HTR-8/SVneo (cell line): ENCODE data around the gene TCF4.

Experiments used
- DNase-seq: peaks from one replicate; pipeline ENCODE4 v3.0.0; 2011; ENCODE audit warnings: low spot score, mixed read lengths; ENCODE audit not compliant: insufficient read length
- FAIRE-seq: peaks from 2 replicates; lab custom pipeline; 2011; peaks lifted over from hg19 to GRCh38; lab: Jason Lieb, UNC

Gene TCF4

GRCh38 chr18:55452123-55452611 is 135.8 kb downstream of the TCF4 start:
- DNase-seq, result no peak
- FAIRE-seq, result no peak

- FAIRE-seq (no peak), DNase-seq (no peak)
Observed at GRCh38 chr18:55449412-55450140, 138.4 kb downstream of the TCF4 start.

- no peak for FAIRE-seq
- DNase-seq, result no peak
Observed at GRCh38 chr18:55448420-55448819, 139.6 kb downstream of the TCF4 start.

GRCh38 chr18:55447672-55448018 is 140.3 kb downstream of the TCF4 start:
- FAIRE-seq, result no peak

GRCh38 chr18:55446996-55447671 is 140.9 kb downstream of the TCF4 start:
- DNase-seq (no peak), FAIRE-seq (no peak)

More at GRCh38 chr18:55447672-55448018, 140.3 kb downstream of the TCF4 start:
- no peak for DNase-seq

GRCh38 chr18:55444536-55444935 is 143.5 kb downstream of the TCF4 start:
- no peak for FAIRE-seq
- DNase-seq, result no peak

GRCh38 chr18:55443776-55444175 is 144.2 kb downstream of the TCF4 start:
- no peak for FAIRE-seq
- DNase-seq, result no peak

GRCh38 chr18:55442561-55442960 is 145.4 kb downstream of the TCF4 start:
- FAIRE-seq, result no peak
- DNase-seq, result no peak

- FAIRE-seq (no peak), DNase-seq (no peak)
Observed at GRCh38 chr18:55440988-55441387, 147.0 kb downstream of the TCF4 start.

- DNase-seq, result no peak
Observed at GRCh38 chr18:55439056-55439455, 148.9 kb downstream of the TCF4 start.

GRCh38 chr18:55435592-55435991 is 152.4 kb downstream of the TCF4 start:
- DNase-seq (no peak), FAIRE-seq (no peak)

More at GRCh38 chr18:55439056-55439455, 148.9 kb downstream of the TCF4 start:
- FAIRE-seq, result no peak

GRCh38 chr18:55433648-55434047 is 154.3 kb downstream of the TCF4 start:
- no peak for FAIRE-seq

GRCh38 chr18:55433140-55433539 is 154.9 kb downstream of the TCF4 start:
- FAIRE-seq (no peak), DNase-seq (no peak)

More at GRCh38 chr18:55433648-55434047, 154.3 kb downstream of the TCF4 start:
- DNase-seq, result no peak

- DNase-seq (no peak), FAIRE-seq (no peak)
Observed at GRCh38 chr18:55432307-55433040, 155.5 kb downstream of the TCF4 start.

- FAIRE-seq (no peak), DNase-seq (no peak)
Observed at GRCh38 chr18:55430026-55430425, 158.0 kb downstream of the TCF4 start.

GRCh38 chr18:55427951-55428350 is 160.0 kb downstream of the TCF4 start:
- FAIRE-seq, result no peak
- DNase-seq, result no peak

- DNase-seq (no peak), FAIRE-seq (no peak)
Observed at GRCh38 chr18:55425698-55426097, 162.3 kb downstream of the TCF4 start.

- DNase-seq (no peak), FAIRE-seq (no peak)
Observed at GRCh38 chr18:55422456-55423180, 165.4 kb downstream of the TCF4 start.

- DNase-seq (no peak), FAIRE-seq (no peak)
Observed at GRCh38 chr18:55421615-55422419, 166.2 kb downstream of the TCF4 start.

GRCh38 chr18:55421308-55421614 is 166.7 kb downstream of the TCF4 start:
- DNase-seq (no peak), FAIRE-seq (no peak)
